22Rv1 (cell line): ENCODE measurements around the gene FAT1.

Source experiments
- H3K27ac ChIP-seq: fragments of 450-650 bp; 2 replicates; pipeline ENCODE4 v1.5.1; 2017
- ZFX ChIP-seq: fragments of 450-650 bp; IDR thresholded peaks from 2 replicates; pipeline ENCODE4 v1.6.1; 2017; ENCODE audit warnings: antibody characterized with exemption, borderline replicate concordance
- TF ChIP-seq, protein P1 (sequence below): fragments of 450-650 bp; IDR thresholded peaks from 2 replicates; pipeline ENCODE4 v1.5.1; 2017; ENCODE audit warnings: mild to moderate bottlenecking

Gene FAT1

GRCh38 chr4:186701788-186702187, 21.9 kb downstream of the FAT1 start:
- TF ChIP-seq, protein P1, sequence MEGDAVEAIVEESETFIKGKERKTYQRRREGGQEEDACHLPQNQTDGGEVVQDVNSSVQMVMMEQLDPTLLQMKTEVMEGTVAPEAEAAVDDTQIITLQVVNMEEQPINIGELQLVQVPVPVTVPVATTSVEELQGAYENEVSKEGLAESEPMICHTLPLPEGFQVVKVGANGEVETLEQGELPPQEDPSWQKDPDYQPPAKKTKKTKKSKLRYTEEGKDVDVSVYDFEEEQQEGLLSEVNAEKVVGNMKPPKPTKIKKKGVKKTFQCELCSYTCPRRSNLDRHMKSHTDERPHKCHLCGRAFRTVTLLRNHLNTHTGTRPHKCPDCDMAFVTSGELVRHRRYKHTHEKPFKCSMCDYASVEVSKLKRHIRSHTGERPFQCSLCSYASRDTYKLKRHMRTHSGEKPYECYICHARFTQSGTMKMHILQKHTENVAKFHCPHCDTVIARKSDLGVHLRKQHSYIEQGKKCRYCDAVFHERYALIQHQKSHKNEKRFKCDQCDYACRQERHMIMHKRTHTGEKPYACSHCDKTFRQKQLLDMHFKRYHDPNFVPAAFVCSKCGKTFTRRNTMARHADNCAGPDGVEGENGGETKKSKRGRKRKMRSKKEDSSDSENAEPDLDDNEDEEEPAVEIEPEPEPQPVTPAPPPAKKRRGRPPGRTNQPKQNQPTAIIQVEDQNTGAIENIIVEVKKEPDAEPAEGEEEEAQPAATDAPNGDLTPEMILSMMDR = no peak
- TF ChIP-seq ZFX = no peak
- no peak overlapping the region for H3K27ac ChIP-seq

DNA sequence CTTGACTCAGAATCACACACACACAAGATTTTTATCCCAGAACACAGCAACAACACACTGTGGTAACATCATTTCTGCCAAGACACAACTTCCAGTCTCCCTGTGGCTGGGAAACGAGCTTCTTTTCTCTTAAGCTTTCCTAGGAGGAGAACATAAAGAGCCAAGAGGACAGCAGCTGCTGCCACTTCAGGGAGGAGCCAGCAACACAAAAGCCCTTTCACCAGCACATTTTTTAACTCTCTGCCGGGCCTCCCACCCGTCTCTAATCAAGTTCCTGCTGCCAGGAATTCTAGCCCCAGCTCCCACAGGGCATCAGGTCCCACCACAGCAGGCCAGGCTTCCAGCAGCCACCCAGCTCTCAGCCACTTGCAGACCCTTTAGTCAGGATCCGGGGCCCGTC, 22.4 kb downstream of the FAT1 start:
- H3K27ac ChIP-seq = no peak overlapping the region

DNA sequence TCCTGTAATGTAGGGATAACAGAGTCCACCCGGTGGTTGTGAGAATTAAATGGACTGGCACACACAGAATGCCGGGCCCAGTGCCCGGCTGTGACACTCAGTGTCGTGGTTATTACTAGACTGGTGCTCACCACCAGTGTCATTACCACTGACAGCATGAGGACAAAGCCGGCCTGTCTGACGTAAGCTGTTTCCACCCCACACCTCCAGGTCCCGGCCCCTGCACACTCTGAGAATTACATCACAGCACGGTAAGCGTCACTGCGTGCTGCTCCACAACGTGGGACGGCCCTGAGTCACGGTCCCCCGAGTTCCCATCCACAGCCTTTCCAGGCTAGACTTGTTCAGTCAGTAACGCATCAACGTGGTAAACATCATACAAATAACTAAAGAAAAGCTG, 22.9 kb downstream of the FAT1 start:
- H3K27ac ChIP-seq = no peak overlapping the region

More for the DNA sequence above, 22.4 kb downstream of the FAT1 start:
- TF ChIP-seq, protein P1 = no peak
- TF ChIP-seq ZFX = no peak

GRCh38 chr4:186699881-186700397, 23.7 kb downstream of the FAT1 start:
- no peak overlapping the region for H3K27ac ChIP-seq
- no peak for TF ChIP-seq ZFX
- TF ChIP-seq, protein P1 = no peak

More for the DNA sequence above, 22.9 kb downstream of the FAT1 start:
- TF ChIP-seq ZFX = no peak
- TF ChIP-seq, protein P1 = no peak

GRCh38 chr4:186699298-186699697, 24.4 kb downstream of the FAT1 start:
- TF ChIP-seq ZFX = no peak
- TF ChIP-seq, protein P1 = no peak
- H3K27ac ChIP-seq = no peak overlapping the region

DNA sequence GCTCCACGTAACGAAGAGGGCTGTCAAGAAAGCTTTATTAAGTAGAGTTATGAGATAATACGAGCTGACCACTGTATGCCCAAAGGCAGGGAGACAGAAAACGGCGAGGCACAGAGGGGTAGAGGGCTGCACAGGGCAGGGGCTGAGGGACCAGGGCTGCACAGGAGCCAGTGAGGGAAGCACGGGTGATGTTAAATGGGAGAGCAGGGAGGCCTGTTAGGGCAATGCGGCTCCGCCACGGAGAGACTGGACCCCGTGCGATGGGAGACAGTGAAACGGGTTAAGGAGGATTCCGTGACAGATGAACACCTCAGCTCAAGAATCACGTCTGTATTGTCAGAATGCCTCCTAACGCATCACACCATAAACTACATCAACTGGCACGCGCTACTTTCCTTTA, 25.1 kb downstream of the FAT1 start:
- no peak overlapping the region for H3K27ac ChIP-seq
- no peak for TF ChIP-seq ZFX
- TF ChIP-seq, protein P1 = no peak

DNA sequence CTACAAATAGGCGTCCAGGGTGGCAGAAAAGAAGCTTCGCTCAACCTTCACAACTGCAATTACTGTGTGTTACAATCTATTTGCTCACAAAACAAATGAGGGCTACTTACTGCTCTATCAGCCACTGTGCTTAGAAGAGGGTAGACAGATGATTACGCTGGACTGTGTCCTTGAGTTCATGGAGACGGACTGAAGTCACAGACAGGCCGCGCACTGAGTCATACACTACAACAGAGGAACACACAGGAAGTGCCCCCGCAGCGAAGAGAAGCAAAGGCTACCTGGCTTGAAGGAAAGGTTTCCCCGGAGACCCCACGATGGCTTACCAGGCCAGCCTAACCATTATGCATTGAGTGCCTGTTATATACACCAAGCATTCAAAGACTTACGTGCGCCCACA, 25.6 kb downstream of the FAT1 start:
- H3K27ac ChIP-seq = no peak overlapping the region
- TF ChIP-seq, protein P1 = no peak
- no peak for TF ChIP-seq ZFX
